Right ventricle myocardium inferior (tissue), 1 donor: ENCODE data around the gene RSPO1. TPM values are rescaled to one million over a fixed set of nuclear protein-coding genes. Genes with fewer than 3 reads are reported as not detected.
A peak's percentile ranks its signal among the peaks of the same experiment; 100 is the strongest.
"Not testable (repeated sequence)": the region's sequence is repeated elsewhere in the genome, so short reads cannot be mapped to it uniquely, and the experiment has no call there.

Experiments used
- ATAC-seq: fragments of 200-7000 bp; cut with Tn5 transposase; one replicate; pipeline ENCODE4 v1.9.1; 2020; ENCODE audit warnings: mild to moderate bottlenecking, moderate library complexity
- DNase-seq: peaks from one replicate; pipeline ENCODE4 v3.0.0; 2021; ENCODE audit errors: missing footprints
- intact Hi-C: fragments of 100-400 bp; cut with DNase I; formaldehyde crosslinking; loops from one replicate; pipeline ENCODE4 v1.11.0; 2022
- total RNA-seq: library from RNA; stranded (reverse); fragmentation: NEBNext Ultra II Directional; extraction: Animal tissue kit (Norgen Biotek cat#: 25700); gene quantifications from one replicate; pipeline ENCODE4 v1.2.1, GENCODE V29; 2021
- donor health status: DM: no; HTN: yes; CAD: no; lungs with severe emphysema.

The RSPO1 gene
- total RNA-seq, 1 donor from 2014 or later = not detected

GRCh38 chr1:37596182-37596667 lies 38.5 kb downstream of the RSPO1 start:
- intact Hi-C loops = loop anchor here (1.0 to 10.0 kb wide), 3 partner anchors 44 to 259 kb away; partner anchors contain the start of genes MTF1, SNIP1 and YRDC
- DNase-seq = no peak
- ATAC-seq = peak; percentile 8

DNA sequence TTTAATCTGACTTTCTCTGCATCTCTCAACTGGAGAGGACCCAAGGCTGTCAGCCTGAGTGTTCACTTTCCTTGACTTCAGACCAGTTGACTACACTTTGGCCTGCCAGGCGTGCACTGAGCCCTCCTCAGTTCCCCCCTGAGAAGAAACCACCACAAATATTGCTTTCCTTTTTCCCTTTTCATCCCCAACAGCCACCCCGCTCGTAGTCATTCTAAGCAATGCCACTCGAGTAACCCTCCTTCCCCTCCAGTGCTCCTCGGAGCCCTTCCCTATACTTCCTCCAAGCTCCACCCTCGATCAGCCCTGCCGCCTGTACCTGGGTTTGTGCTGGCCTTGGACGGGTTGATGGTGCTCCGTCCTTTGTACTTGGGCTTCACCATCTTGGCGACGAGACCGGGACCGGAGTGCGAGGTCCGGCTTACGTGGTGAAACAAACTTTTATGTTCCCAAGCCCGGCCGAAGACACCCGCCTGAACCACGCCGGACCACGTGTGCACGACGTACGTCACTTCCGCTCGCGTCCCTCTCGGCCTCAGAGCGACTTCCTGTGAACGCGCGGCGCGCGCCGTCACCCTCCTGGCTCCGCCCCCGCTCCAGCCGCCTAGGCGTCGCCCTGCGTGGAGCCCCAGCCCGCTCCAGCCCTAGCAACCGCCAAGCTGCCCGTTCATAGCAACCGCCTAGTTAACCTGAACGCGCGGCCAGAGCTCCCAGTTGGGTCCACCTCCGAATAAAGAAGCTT lies 39.1 kb downstream of the RSPO1 start, which contains the start of gene GNL2:
Gene GNL2 (minus strand): TSS at position 498 of the 742 bp plus-strand sequence. CDS start 115 bp downstream, at position 383.
- intact Hi-C loops = loop anchor here (1.0 to 10.0 kb wide), 4 partner anchors 43 to 259 kb away; partner anchors contain the start of genes MTF1, SNIP1 and YRDC
- peak; percentile 100 for ATAC-seq
- DNase-seq = peak; percentile 99

- intact Hi-C loops = loop anchor here (2.0 to 10.0 kb wide), 2 partner anchors 97 to 261 kb away; partner anchors contain the start of gene MTF1
- no peak for DNase-seq
- ATAC-seq = no peak
Measured at GRCh38 chr1:37593726-37594125, 41.0 kb downstream of the RSPO1 start.

GRCh38 chr1:37588939-37589338 lies 45.8 kb downstream of the RSPO1 start:
- intact Hi-C loops = no loop called here
- DNase-seq (no peak), ATAC-seq (no peak)

DNA sequence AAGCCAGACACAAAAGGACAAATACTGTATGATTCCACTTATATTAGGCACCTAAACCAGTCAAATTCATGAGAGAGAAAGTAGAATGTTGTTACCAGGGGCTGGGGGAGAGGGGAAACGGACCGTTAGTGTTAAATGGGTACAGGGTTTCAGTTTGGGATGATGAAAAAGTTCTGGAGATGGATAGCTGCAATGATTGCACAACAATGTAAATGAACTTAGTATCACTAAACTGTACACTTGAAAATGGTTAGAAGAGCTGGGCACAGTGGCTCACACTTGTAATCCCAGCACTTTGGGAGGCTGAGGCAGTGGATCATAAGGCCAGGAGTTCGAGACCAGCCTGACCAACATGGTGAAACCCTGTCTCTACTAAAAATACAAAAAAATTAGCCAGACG lies 50.1 kb downstream of the RSPO1 start:
- DNase-seq, ATAC-seq, intact Hi-C loops: not testable (repeated sequence)

GRCh38 chr1:37575692-37576091 lies 59.0 kb downstream of the RSPO1 start:
- DNase-seq (no peak), ATAC-seq (no peak)
- intact Hi-C loops = no loop called here

DNA sequence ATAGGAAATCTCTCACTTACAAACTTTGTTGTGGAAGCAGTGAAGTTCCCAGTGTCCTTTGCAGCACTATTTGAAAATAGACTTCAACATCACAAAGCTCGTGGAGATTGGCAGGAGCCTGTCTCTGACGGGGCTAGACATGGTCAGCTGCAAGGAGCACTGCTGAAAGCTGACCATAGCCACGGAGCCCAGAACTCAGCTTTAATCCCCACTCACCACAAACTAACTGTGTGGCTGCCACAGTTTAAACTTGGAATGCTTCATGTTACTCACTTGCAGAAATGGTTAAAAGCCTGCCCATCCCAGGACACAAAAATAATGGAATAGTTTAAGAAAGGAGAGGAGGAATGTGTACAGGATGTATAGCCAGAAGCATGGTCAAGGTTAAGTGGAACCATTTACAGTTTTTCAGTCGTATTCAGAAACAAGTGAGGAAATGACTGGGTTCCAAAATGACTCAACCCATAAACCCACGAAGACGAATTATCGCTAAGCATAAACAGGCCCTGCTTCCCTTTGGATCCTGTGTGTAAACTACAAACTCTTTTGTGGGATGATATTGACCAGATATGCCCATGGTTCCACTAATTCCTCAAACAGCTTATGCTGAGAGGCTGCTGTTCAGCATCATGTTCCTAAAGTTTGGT lies 59.7 kb downstream of the RSPO1 start:
- ATAC-seq = no peak
- intact Hi-C loops = no loop called here
- no peak for DNase-seq

DNA sequence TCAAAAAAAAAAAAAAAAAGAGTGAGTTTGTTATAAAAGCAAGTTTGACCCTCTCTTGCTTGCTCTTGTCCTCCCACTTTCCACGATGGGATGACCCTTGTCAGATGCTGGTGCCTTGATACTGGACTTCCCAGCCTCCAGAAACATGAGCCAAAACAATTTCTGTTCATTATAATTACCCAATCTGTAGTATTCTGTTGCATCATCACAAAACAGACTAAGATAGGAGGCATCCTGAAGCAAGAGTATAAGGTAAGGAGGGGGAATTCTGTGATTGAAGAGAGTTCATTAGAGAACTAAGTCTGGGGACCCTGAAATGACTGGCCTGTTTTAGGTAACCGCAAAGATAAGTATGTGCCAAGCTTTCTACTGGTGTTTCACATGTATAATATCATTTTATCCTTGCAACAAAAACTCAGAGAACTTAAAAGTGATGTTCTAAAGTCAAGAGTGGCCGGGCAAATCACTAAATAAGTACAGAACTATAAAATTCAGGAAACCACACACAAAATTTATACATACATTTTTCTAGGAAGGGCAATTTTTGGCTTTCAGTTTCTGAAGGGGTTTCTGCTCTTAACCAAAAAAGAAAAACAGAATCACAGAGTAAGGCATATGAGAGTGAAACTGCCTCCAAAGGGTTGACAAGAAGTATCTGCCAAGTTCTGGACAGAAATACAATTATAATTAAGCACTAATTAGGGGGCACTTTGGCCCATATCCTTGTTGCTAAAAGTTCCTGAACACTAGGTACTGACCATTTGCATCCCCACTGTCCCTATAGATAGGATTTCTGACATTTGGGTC lies 64.0 kb downstream of the RSPO1 start:
- intact Hi-C loops = no loop called here
- no peak for ATAC-seq
- no peak for DNase-seq

DNA sequence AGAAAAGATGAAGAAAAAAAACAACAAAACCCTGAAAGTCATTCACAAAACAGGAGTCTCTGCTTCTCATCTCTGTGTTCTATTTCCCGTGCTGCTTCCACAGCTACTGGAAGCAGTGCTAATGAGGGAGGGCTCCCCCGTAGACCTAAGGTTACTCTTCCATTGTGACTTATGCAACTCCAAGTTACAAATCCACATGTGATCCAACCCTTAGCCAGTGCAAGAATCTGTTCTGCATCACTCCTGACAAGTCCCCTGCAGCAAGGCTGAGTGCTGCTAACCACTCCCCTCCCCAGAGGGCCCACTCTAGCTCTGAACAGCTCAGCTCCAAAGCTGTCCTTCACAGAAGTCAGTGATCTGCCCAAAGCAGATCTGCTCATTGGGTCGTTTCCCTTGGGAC lies 67.7 kb downstream of the RSPO1 start:
- intact Hi-C loops = no loop called here
- DNase-seq (no peak), ATAC-seq (no peak)

- no peak for DNase-seq
- ATAC-seq = no peak
- intact Hi-C loops = no loop called here
Measured at GRCh38 chr1:37564892-37565291, 69.8 kb downstream of the RSPO1 start.

DNA sequence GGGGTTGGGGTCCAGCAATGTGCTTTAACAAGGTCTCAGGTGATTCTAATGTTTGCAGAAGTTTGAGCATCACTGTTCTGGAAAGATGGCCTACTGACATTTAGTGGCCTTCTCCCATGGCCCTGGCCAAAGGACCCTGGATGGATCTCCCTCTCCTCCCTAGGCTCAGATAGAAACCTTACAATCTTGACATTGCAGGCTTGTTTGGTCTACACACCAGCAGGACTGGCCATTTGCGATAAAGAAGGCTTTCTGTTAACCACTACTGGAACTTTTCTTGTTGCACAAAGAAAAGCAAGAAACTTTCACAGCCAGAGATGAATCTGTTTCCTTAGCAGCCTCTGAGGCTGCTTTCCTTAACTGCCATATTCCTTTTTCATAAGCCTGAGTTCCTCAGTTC lies 71.7 kb downstream of the RSPO1 start:
- no peak for DNase-seq
- intact Hi-C loops = no loop called here
- no peak for ATAC-seq

Other genes starting within 250 kb of the RSPO1 start
- gene ZC3H12A, start 160.3 kb downstream of the RSPO1 start, total RNA-seq = 4.3 TPM
- 35.9 TPM for gene MEAF6, start 120.1 kb downstream of the RSPO1 start, total RNA-seq
- 11.8 TPM for gene SNIP1, start 80.6 kb downstream of the RSPO1 start, total RNA-seq
- 6.1 TPM for gene DNALI1, start 78.0 kb downstream of the RSPO1 start, total RNA-seq
- gene GNL2, start 39.0 kb downstream of the RSPO1 start, total RNA-seq = 22.0 TPM
- gene CDCA8, start 57.6 kb upstream of the RSPO1 start, total RNA-seq = 0.60 TPM
- 0.32 TPM for gene EPHA10, start 130.2 kb upstream of the RSPO1 start, total RNA-seq
- gene MANEAL, start 159.0 kb upstream of the RSPO1 start, total RNA-seq = 1.2 TPM
- gene C1orf122, start 172.9 kb upstream of the RSPO1 start, total RNA-seq = 52.6 TPM
- gene YRDC, start 173.3 kb upstream of the RSPO1 start, total RNA-seq = 4.8 TPM
- 8.1 TPM for gene MTF1, start 224.7 kb upstream of the RSPO1 start, total RNA-seq